ENCODE measurements around the gene MID2. TPM values are rescaled to one million over a fixed set of nuclear protein-coding genes. Genes with fewer than 3 reads are reported as not detected.

MID2 gene, protein sequence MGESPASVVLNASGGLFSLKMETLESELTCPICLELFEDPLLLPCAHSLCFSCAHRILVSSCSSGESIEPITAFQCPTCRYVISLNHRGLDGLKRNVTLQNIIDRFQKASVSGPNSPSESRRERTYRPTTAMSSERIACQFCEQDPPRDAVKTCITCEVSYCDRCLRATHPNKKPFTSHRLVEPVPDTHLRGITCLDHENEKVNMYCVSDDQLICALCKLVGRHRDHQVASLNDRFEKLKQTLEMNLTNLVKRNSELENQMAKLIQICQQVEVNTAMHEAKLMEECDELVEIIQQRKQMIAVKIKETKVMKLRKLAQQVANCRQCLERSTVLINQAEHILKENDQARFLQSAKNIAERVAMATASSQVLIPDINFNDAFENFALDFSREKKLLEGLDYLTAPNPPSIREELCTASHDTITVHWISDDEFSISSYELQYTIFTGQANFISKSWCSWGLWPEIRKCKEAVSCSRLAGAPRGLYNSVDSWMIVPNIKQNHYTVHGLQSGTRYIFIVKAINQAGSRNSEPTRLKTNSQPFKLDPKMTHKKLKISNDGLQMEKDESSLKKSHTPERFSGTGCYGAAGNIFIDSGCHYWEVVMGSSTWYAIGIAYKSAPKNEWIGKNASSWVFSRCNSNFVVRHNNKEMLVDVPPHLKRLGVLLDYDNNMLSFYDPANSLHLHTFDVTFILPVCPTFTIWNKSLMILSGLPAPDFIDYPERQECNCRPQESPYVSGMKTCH
- 24.9 and 31.2 TPM in 2 replicates for total RNA-seq

DNA sequence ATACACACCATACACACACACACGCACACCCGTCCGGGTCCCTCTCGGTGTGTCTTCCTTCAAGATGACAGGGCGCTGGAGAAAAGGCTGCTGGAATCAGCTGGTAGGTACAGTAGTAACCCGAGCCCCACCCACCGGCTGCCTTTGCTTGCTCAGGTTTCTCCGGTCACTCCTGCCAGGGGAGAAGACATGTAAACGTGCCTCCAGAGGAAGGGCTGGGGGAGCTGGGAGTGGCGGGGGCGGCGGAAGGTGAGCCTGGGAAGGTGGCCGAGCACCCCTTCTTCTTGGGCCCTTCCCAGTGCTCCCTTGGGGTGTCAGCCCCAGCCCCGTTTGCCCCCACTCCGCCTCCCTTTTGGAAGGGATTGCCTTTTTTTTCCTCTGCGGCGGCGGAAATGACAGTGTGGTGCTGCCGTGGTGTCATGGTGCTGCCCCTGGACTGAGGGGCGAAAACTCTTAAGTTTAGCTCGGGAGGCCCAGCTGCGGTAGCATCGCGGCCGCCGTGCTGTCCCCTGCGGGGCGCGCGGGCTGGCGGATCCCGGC, at the start of gene MID2:
Gene MID2, plus strand, starts transcription at position 169 of the 540 bp plus-strand sequence. CDS start 561 bp downstream, outside the sequence.

DNA sequence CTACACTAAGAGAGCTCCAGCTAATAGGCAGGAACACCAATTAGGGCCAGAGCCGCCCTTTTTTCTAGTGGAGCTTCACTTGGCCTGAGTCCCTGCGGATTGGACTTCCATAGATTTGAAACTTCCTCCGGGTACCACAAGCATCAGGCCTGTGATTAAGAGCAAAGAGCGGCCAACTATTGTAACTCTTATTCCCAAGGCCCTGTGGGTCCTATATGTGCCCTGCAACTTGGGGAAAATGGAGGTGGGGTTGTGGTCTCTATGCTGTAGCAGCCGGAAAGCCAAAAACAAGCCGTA, 48.2 kb upstream of the MID2 start, which contains the start of gene NCBP2L:
Gene NCBP2L, plus strand, starts transcription at position 198 of the 297 bp plus-strand sequence. CDS start 16,488 bp downstream, outside the sequence.

Other genes with a start within 250 kb of the MID2 start
- gene PRPS1, start 197.4 kb upstream of the MID2 start, total RNA-seq: 9.9 and 21.9 TPM in 2 replicates
- 75.5 and 148 TPM in 2 replicates for gene TSC22D3, start 50.1 kb upstream of the MID2 start, total RNA-seq
- not detected in 2 replicates for gene NCBP2L, start 48.1 kb upstream of the MID2 start, total RNA-seq
- gene TEX13B, start 156.5 kb downstream of the MID2 start, total RNA-seq: not detected in 2 replicates
- gene VSIG1, start 219.2 kb downstream of the MID2 start, total RNA-seq: 0.34 and 0.43 TPM in 2 replicates

All from nasal cavity respiratory epithelium epithelial cell of viscerocranial mucosa (primary cell).